Prostate gland (tissue), 2 donors: Measurements from ENCODE around the gene BCL2L12. TPM values are rescaled to one million over a fixed set of nuclear protein-coding genes. Genes with fewer than 3 reads are reported as not detected.
"Not testable (repeated sequence)": the region's sequence is repeated elsewhere in the genome, so short reads cannot be mapped to it uniquely, and the experiment has no call there.

Experiments used
- DNase-seq: peaks from one replicate; pipeline ENCODE4 v3.0.0-alpha.2; 2019; ENCODE audit warnings: low spot score
- H3K27ac ChIP-seq, 2 donors: fragments of 200-600 bp; sonication (generic); 2 replicates each; pipeline ENCODE4 v1.5.1; 2017 to 2019
- H3K27me3 ChIP-seq: fragments of 200-600 bp; sonication (generic); replicated peaks from 2 replicates; pipeline ENCODE4 v1.5.1; 2019; ENCODE audit not compliant: insufficient read depth
- H3K36me3 ChIP-seq, 2 donors: fragments of 200-600 bp; sonication (generic); 1 replicate in 1 of 2; 2 replicates in 1 of 2; pipeline versions ENCODE4 v1.5.1 to v1.8.1; 2017 to 2019
- H3K4me1 ChIP-seq: fragments of 200-600 bp; sonication (generic); replicated peaks from 2 replicates; pipeline ENCODE4 v1.5.1; 2019
- H3K4me3 ChIP-seq, 2 donors: fragments of 200-600 bp; sonication (generic); 2 replicates each; pipeline ENCODE4 v1.5.1; 2017 to 2019
- H3K9me3 ChIP-seq: fragments of 200-600 bp; sonication (generic); 2 replicates; pipeline ENCODE4 v1.5.1; 2017
- POLR2A ChIP-seq: fragments of 450-650 bp; IDR thresholded peaks from one replicate; pipeline ENCODE4 v1.6.1; 2016; ENCODE audit warnings: antibody characterized with exemption, mild to moderate bottlenecking
- POLR2AphosphoS5 ChIP-seq: sonication (generic); formaldehyde crosslinking; IDR thresholded peaks from one replicate; pipeline ENCODE4 v1.6.1; 2017; ENCODE audit warnings: antibody characterized with exemption
- WGBS: methylation state at CpG from one replicate; pipeline ENCODE4 v1.1.5; 2018; 5-methylcytosine and 5-hydroxymethylcytosine counted together
- intact Hi-C: fragments of 100-400 bp; cut with DNase I; formaldehyde crosslinking; loops from one replicate; pipeline ENCODE4 v1.14.2; 2022
- total RNA-seq, 2 donors: library from RNA; depleted of rRNA; stranded (reverse); fragments of >200 nt; gene quantifications; one replicate each; pipeline ENCODE4 v1.1.0, GENCODE V29; 2016
- TF ChIP-seq, protein P1 (sequence below), 4 experiments: fragments of 200-600 bp in 2 of 4; fragments of 450-650 bp in 2 of 4; sonication (generic) in 2 of 4; IDR thresholded peaks; 1 replicate in 3 of 4; 2 replicates in 1 of 4; pipeline ENCODE4 v1.5.1; 2016 to 2019; ENCODE audit warnings: antibody characterized with exemption in 4 of 4, mild to moderate bottlenecking in 2 of 4, moderate library complexity in 2 of 4

The BCL2L12 gene
- total RNA-seq, 2 donors from 2014 or later, result 11.6 to 11.7 TPM

GRCh38 chr19:49626226-49626625 is 39.5 kb upstream of the BCL2L12 start:
- no peak for TF ChIP-seq POLR2A
- TF ChIP-seq POLR2AphosphoS5, result no peak
- TF ChIP-seq, protein P1, sequence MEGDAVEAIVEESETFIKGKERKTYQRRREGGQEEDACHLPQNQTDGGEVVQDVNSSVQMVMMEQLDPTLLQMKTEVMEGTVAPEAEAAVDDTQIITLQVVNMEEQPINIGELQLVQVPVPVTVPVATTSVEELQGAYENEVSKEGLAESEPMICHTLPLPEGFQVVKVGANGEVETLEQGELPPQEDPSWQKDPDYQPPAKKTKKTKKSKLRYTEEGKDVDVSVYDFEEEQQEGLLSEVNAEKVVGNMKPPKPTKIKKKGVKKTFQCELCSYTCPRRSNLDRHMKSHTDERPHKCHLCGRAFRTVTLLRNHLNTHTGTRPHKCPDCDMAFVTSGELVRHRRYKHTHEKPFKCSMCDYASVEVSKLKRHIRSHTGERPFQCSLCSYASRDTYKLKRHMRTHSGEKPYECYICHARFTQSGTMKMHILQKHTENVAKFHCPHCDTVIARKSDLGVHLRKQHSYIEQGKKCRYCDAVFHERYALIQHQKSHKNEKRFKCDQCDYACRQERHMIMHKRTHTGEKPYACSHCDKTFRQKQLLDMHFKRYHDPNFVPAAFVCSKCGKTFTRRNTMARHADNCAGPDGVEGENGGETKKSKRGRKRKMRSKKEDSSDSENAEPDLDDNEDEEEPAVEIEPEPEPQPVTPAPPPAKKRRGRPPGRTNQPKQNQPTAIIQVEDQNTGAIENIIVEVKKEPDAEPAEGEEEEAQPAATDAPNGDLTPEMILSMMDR (IDR thresholded peaks at IDR 0.05), result no peak
- intact Hi-C loops, result no loop called here
- DNase-seq, result no peak
- Histone ChIP-seq H3K9me3 (no peaks in the 10 kb centered on the region), H3K4me1 (peaks cover 5% of the 10 kb centered on the region), H3K36me3 (peaks cover 0 to 5% of the 10 kb centered on the region in 2 donors), H3K27ac (no peak overlapping the region), H3K4me3 (no peak overlapping the region), H3K27me3 (no peaks in the 10 kb centered on the region)
- 67% methylated on average over 11 of the region's 11 CpGs for WGBS

GRCh38 chr19:49629659-49630058 is 36.1 kb upstream of the BCL2L12 start:
- no peak for TF ChIP-seq POLR2A
- TF ChIP-seq POLR2AphosphoS5, result no peak
- TF ChIP-seq, protein P1 (IDR thresholded peaks at IDR 0.05), result no peak
- Histone ChIP-seq H3K9me3 (no peaks in the 10 kb centered on the region), H3K27ac (no peak overlapping the region), H3K27me3 (no peaks in the 10 kb centered on the region), H3K4me1 (peaks cover 5% of the 10 kb centered on the region), H3K4me3 (no peak overlapping the region), H3K36me3 (peaks cover 0 to 5% of the 10 kb centered on the region in 2 donors)
- DNase-seq, result no peak
- 91% methylated on average over 9 of the region's 9 CpGs for WGBS
- intact Hi-C loops, result no loop called here

DNA sequence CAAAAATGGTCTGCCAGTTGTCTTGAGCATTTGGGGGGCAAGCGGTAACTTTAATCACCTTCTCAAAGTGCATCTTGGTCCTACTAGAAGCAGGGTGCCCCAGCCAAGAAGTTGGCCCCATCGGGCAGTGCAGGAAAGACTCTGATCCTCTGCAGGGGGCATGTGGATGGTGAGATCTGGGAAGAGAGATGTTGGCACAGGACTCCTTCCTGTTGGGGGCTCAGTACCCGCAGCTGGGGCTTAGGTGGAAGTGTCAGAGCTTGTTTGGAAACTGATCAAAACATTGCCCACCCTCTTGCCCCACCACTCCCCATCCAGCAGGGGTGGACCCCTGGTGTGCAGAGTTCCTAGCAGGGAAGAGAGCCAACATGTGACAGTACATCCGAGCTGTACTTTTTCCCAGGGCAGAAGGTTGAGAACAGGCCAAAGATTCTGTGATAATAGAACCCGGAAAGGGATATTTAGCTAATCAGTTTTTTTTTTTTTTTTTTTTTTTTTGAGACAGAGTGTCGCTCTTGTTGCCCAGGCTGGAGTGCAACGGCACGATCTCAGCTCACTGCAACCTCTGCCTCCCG is 34.6 kb upstream of the BCL2L12 start:
- peak overlapping the region; percentile 27 to 33 for H3K27ac ChIP-seq
- H3K9me3 ChIP-seq, result no peaks in the 10 kb centered on the region
- H3K27me3 ChIP-seq, result no peaks in the 10 kb centered on the region
- TF ChIP-seq, protein P1 (IDR thresholded peaks at IDR 0.05), result no peak
- TF ChIP-seq POLR2AphosphoS5, result peak; percentile 25
- TF ChIP-seq POLR2A, result no peak
- 4% methylated on average over 9 of the region's 9 CpGs for WGBS
- H3K4me3 ChIP-seq, result no peak overlapping the region
- intact Hi-C loops, result no loop called here
- peaks cover 5% of the 10 kb centered on the region for H3K4me1 ChIP-seq
- no peaks in the 10 kb centered on the region for H3K36me3 ChIP-seq
- DNase-seq, result peak; percentile 32

GRCh38 chr19:49631610-49632192 is 34.0 kb upstream of the BCL2L12 start:
- Histone ChIP-seq H3K9me3 (no peaks in the 10 kb centered on the region), H3K27ac (peak overlapping the region; percentile 22 to 33), H3K4me1 (peaks cover 5% of the 10 kb centered on the region), H3K36me3 (no peaks in the 10 kb centered on the region), H3K27me3 (no peaks in the 10 kb centered on the region), H3K4me3 (no peak overlapping the region)
- DNase-seq, result no peak
- intact Hi-C loops, result no loop called here
- WGBS, result 89% methylated on average over 19 of the region's 19 CpGs
- TF ChIP-seq POLR2A (no peak), POLR2AphosphoS5 (no peak)
- TF ChIP-seq, protein P1 (IDR thresholded peaks at IDR 0.05), result no peak

DNA sequence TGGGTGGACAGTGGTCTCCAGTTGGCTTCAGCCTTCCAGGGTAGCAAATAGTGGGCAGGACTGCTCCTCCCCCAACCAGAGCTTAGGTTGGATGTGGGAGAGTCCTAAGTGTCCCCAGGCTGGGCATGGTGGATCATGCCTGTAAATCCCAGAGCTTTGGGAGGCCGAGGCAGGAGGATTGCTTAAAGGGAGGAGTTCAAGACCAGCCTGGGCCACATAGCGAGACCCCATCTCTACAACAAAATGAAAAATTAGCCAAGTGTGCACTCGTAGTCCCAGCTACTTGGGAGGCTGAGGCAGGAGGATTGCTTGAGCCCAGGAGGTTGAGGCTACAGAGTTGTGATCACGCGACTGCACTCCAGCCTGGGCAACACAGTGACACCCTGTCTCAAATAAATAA is 33.2 kb upstream of the BCL2L12 start:
- no peak for DNase-seq
- TF ChIP-seq POLR2AphosphoS5 (no peak), POLR2A (no peak)
- TF ChIP-seq, protein P1 (IDR thresholded peaks at IDR 0.05), result no peak
- Histone ChIP-seq H3K4me1 (peaks cover 5% of the 10 kb centered on the region), H3K27ac (no peak overlapping the region), H3K4me3 (no peak overlapping the region), H3K9me3 (no peaks in the 10 kb centered on the region), H3K27me3 (no peaks in the 10 kb centered on the region), H3K36me3 (no peaks in the 10 kb centered on the region)
- 95% methylated on average over 5 of the region's 5 CpGs for WGBS
- intact Hi-C loops, result no loop called here

- H3K27me3 ChIP-seq, H3K4me3 ChIP-seq, H3K27ac ChIP-seq, intact Hi-C loops, H3K4me1 ChIP-seq, H3K36me3 ChIP-seq, DNase-seq, H3K9me3 ChIP-seq: not testable (repeated sequence)
- 79% methylated on average over 9 of the region's 9 CpGs for WGBS
Observed at GRCh38 chr19:49633273-49633672, 32.5 kb upstream of the BCL2L12 start.
